DMS 273 treated with DMSO at 0.1 percent for 48 hours (cell line): ENCODE measurements around the gene PCP2.

Experiments
- DNase-seq: peaks from one replicate; lab custom pipeline; 2025; lab: John Stamatoyannopoulos, UW

Gene PCP2

GRCh38 chr19:7618771-7619510, 14.6 kb downstream of the PCP2 start:
- no peak for DNase-seq

GRCh38 chr19:7618348-7618747, 15.2 kb downstream of the PCP2 start:
- no peak for DNase-seq

GRCh38 chr19:7617735-7618134, 15.8 kb downstream of the PCP2 start:
- DNase-seq = no peak

- DNase-seq = no peak
These were observed 16.3 kb downstream of the PCP2 start for GRCh38 chr19:7617172-7617571.

GRCh38 chr19:7614859-7615741, 18.4 kb downstream of the PCP2 start:
- no peak for DNase-seq

GRCh38 chr19:7612282-7613274, 20.9 kb downstream of the PCP2 start:
- DNase-seq = no peak

- DNase-seq = no peak
These were observed 21.8 kb downstream of the PCP2 start for GRCh38 chr19:7611541-7612279.

- DNase-seq = no peak
These were observed 22.9 kb downstream of the PCP2 start for GRCh38 chr19:7610491-7611240.

GRCh38 chr19:7607874-7608560, 25.5 kb downstream of the PCP2 start:
- no peak for DNase-seq

- DNase-seq = no peak
These were observed 26.2 kb downstream of the PCP2 start for GRCh38 chr19:7607212-7607873.

- DNase-seq = no peak
These were observed 27.2 kb downstream of the PCP2 start for GRCh38 chr19:7606289-7606688.

GRCh38 chr19:7605490-7606222, 27.9 kb downstream of the PCP2 start:
- no peak for DNase-seq

GRCh38 chr19:7603919-7604318, 29.6 kb downstream of the PCP2 start:
- DNase-seq = no peak

GRCh38 chr19:7602935-7603497, 30.5 kb downstream of the PCP2 start:
- no peak for DNase-seq

- no peak for DNase-seq
These were observed 31.1 kb downstream of the PCP2 start for GRCh38 chr19:7602240-7602934.

- DNase-seq = no peak
These were observed 32.8 kb downstream of the PCP2 start for GRCh38 chr19:7600721-7601120.

GRCh38 chr19:7598180-7598579, 35.3 kb downstream of the PCP2 start:
- DNase-seq = no peak

- no peak for DNase-seq
These were observed 35.8 kb downstream of the PCP2 start for GRCh38 chr19:7597689-7598088.
